UCSD-AML1 (cell line): Measurements from ENCODE around the gene PARVB.

Source experiments
- DNase-seq: peaks from one replicate; lab custom pipeline; 2025; ENCODE audit not compliant: unreplicated experiment; lab: John Stamatoyannopoulos, UW

The PARVB gene

DNA sequence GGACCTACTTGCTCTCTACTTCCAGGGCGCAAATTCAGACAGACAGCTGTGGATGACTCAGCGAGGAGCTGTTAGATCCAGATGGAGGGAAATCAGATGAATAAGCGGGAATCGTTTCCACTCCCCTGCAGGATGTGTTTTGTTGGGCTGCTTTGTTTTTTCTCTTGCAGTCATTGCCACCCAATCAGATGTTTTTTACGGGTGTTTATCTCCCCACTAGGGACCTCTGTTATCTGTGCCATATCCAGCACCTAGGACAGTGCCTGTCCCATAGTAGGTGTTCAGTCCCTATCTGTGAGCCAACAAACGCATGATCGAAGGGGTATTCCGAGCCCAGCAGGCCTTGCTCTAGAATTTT, 105.5 kb downstream of the PARVB start:
- DNase-seq, result no peak

DNA sequence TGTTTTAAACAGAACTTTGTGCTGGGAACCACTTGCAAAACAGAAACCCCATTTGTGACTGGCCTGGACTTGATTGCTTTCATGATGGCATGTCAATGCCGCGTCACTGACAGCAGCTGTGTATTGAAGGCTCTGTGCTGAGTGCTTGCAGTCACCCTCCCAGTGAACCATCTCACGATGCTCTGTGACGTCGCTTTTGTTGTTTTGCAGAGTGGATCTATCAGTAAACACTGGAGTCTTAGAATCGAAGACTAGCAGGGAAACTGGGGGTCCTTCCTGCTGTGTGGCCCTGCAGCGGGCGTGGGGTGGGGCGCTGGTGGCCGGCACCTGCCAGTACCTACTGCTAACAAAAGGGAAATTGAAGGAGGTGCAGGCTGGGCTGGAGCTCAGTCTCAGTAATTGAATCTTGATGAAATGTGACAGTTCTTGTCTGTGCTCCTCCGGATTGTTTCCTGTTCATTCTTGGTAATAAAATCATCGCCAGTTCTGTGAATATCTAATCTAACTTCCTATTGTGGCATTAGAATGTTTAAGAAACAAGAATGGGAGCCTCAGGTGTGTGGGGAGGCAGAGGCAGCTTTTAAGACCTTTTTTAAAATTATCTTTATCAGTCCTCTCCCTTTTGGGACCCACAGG, 106.1 kb downstream of the PARVB start:
- DNase-seq, result no peak

DNA sequence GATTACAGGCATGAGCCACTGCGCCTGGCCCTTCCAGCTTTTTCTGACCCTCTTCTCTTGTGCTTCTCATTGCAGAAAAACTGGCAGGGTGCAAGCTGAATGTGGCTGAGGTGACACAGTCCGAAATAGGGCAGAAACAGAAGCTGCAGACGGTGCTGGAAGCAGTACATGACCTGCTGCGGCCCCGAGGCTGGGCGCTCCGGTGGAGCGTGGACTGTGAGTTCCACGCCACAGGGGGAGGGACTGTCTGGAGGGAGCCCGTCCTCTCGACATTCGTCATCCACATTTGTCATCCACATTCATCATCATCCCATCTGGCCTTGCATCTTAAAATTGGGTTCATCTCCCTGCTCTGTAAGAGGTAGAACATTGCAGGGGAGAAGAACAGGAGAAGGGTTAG, 107.3 kb downstream of the PARVB start:
- DNase-seq, result no peak

DNA sequence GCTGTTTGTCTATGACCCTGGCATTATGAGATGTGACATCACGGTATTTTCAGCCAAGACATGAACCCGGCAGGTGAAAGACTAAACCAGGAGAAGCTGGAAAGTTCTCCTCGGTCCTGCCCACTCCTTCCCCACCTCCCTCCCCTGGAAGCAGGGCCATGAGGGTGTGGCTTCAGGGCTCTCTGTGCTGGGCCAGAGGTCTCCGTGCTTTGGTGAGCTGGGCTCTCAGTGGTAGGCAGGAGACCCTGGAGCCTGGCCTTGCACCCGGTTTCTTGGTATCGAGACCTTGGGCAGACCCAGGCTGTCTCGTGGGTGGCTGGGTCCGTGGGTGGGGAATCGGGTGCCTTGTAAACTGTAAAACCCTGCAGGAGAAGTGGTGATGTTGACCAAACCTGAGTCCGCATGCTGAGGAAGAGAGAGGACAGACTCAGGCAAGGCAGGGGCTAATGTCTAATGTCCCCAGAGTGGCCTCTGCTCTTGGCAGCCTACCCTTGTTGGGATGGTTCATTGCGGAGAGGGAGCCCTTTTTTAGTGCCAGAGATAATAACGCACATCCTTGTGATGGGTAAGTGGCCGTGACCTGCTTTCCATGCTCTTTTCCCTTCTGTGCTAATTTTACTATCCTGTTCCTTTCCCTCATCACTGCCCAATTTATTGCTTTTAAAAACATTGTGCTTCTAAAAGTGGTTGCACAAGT, 108.0 kb downstream of the PARVB start:
- no peak for DNase-seq

DNA sequence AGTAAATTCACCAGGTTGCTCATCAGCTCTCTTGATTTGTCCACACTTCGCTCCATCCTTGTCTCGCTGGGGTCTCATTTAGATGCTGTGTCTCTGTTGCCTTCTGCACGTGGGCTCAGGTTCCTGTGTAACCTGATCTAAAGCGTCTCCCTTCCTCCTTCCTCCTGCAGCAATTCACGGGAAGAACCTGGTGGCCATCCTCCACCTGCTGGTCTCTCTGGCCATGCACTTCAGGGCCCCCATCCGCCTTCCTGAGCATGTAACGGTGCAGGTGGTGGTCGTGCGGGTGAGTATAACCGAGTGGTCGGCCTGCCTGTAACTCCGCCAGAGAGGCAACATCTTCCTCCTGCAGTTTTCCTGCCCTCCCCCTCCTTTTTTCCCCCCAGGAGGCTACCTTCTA, 108.6 kb downstream of the PARVB start:
- DNase-seq, result no peak

DNA sequence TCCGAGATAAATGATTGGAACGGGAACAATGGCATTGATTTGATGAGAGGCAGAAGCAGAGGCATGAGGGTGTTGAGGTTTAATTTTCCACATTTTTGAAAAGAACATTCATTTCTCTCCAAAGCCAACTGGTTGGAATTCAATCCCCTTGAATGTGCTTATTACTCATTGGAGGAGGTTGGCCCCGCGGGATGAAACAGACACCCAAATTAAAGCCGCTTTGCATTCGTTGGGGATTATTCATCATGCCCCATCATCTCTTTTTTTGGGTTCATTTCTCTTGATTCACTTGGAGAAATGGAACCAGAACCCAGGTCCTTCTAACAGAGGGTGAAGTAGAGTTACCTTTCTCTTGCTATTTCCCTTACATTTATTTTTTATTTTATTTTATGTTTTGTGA, 109.1 kb downstream of the PARVB start:
- no peak for DNase-seq

DNA sequence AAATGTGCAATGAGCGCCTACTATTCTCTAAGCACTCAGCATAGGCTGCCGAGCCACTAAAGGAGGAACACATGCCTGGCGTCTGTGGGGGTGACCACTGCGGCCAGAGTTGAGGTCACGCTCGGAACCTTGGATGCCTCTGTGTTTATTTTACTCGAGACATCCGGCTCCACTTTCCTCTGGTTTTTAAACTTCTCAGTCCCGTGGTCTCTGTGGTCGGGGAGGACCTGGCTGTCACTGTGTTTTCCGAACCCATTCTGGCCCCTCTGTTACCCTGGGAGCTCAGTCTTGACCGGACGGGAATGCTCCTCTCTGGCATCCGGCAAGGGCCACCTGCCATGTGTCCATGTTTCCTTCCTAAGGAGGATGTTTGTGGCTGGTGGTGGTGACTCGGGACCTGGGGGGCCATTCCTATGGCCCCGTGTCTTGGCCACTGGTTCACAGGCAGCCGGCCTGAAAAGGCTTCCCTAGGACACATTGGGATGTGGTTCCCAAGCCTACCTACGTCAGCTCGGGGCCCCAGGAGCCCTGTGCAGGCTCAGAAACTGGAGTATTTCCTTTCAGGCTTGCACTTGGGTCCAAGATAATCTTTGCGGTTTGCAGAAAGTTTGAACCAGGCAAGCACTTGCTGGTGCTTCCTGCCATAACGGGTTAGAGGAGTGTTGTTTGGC, 109.9 kb downstream of the PARVB start:
- DNase-seq, result peak; percentile 95

DNA sequence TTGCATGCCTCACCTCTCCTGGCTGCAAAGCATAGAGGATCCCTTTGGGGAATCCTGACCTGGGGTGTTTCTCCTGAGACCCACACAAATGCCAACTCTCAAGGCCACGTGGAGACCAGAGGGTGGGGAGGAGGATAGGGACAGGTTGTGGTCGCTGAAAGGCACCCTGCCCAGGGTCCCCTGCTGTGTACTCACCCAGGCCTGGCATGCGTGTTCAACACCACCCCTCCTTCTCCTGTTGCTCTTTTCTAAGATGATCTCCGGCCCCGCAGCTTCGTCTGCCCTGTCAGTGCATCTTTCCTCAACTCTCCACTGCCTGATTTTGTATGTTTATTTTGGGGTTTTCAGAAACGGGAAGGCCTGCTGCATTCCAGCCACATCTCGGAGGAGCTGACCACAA, 112.0 kb downstream of the PARVB start:
- DNase-seq, result no peak

DNA sequence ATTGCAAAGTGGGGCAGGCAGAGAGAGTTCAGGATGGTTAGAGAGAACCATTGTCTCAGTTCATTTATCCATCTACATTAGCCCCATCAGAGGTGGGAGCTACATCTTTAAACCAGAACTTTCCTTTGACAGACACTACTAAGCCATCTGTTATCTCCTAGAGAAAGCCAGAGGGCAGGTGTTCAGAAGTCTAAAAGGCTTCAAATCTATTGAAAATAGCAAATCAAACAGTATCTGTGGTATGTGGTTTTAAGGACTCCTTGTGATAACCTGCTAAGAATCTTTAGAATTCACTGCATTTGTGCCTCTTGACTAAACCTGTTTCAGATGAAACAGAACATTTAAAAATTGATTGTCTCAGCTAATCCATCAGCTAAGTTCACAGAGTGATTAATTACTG, 112.7 kb downstream of the PARVB start:
- no peak for DNase-seq

DNA sequence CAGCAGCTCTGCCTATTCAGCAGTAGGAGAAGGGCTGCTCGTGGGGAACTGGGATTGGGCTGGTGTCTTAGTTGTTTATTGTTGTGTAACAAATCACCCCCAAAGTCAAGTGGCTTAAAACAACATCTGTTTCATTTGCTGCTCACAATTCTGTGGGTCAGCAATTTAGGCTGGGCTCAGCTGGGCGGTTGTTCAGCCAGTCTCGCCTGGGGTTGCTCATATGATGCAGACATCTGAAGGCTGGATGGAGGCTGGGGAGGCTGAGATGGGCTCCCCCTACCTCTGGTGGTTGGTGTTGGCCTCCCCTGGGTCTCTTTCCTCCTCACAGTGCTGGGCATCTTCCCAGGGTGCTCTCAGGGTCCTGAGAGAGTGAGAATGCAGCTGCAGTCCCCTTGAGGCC, 113.3 kb downstream of the PARVB start:
- DNase-seq, result no peak

DNA sequence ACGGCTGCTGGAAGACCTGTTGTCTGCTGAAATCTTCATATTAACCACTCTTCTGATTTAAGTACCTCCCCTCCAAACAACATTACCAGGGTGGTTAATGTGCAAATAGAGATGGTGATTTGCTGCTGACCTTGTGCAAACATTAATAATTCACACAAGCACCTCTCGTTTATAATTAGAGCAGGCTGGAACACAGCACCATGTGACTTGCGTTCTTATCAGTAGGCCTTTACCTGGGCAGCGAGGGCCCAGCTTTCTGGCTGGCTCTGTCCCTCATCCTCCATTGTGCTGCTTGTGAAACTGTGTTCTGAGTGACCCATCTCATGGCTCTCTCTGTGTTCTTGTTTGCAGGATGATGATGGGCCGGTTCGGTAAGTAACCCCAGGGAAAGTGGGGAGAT, 115.7 kb downstream of the PARVB start:
- no peak for DNase-seq

DNA sequence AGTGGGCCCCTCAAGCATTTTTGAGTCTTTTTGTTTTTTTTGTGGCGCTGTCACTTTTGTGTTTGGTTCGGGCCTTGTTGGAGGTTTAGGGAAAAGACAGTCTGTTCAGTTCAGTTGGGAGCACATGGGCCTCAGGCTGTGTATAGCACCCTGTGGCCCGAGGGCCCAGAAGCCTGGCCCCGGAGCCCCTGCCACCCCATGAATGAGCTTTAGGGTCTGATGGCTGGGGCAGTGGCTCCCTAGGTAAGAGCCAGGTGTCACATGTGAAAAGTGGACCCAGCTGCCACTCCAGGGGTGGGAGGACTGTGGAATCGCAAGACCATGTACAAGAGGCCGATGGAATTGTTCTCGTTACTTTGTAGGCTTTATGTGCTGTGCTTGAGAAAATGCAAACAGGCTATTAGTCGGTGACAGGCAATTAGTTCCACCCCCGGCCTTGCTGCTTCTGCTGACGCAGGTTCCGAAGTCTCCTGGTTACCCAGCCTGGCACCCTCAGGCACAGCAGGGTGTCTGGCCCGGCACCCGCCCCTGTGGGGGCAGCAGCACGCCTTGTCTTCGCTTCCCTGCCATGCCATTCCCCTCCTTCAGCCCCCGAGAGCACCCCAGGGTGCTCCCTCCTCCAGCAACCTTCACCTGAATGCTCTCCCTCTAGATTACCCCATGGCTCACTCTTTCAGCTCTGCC, 118.5 kb downstream of the PARVB start:
- DNase-seq, result no peak

DNA sequence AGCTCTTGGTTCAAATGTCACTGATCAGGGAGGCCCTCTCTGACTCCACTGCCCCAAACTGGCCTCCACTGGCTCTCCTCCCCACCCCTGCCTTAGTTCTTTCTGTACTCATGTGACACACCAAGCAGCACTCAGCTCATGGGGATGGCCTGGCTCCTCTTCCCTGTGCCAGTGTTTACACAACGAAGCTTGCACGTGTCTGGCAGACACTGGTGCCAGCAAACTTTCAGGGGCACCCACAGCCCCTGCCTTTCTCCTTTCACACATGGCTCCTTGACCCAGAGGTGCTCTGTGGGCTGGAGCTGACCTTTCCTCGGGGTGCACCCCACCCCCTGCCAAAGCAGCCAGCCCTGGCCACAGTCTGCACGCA, 119.0 kb downstream of the PARVB start:
- no peak for DNase-seq

DNA sequence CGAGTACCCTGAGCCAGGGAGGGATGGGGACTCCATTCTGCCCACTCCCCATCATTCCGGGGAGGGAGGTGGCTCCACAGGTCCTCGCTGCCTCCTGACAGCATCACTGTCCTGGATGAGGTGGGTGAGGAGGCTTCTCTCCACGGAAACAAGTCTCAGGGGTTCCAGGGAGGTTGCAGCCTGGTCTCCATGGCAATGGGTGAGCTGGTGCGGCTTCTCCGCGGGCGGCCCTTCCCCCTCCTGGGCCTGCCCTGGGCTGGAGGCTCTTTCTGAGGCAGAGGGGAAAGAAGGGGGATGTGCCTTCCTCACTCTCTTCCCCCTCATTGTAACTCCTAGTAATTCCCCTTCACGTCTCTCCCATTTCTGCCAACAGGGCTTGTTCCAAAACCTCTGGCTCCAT, 119.5 kb downstream of the PARVB start:
- no peak for DNase-seq

DNA sequence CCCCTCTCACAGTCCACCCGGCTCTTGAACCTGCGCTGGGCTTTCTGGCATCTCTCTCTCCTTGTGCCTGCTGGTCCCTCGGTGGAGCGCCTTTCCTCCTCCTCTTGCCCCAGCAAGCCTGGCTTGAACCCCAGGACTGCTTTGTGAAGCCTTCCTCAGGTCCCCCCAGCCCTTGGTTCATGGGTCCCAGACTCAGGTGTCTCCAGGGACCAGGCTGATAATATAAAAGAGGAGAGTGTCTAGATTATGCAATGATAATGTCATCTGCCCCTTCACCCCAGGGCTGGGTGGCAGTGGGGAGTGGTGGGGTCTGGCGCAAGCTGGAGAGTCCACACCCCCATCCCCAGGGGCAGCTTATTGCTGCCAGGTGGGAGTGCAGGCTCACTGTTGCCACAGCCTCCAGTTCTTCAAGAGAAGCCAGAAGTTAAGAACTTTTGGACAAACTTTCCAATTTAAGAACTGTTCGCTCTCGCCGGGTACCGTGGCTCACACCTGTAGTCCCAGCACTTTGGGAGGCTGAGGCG, 120.0 kb downstream of the PARVB start:
- no peak for DNase-seq

DNA sequence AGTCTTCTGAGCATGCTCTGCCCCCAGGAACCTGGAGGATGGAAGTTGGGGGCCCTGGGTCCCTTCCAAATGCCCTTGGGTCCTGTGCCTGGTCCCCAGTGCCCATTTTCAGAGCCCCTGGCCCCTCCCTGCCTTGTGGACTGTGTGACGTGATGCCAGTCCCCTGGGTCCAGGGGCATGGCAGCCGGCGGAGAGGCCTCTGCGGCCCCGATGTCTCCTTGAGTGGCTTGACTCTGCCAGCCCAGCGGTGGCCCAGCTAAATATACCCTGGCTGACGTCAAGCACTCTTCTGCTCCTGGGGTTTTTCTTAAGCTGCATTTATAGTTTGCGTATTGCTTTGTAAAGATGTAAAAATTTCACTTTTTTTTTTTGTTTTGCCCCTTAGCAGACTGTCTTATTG, 121.4 kb downstream of the PARVB start:
- no peak for DNase-seq

DNA sequence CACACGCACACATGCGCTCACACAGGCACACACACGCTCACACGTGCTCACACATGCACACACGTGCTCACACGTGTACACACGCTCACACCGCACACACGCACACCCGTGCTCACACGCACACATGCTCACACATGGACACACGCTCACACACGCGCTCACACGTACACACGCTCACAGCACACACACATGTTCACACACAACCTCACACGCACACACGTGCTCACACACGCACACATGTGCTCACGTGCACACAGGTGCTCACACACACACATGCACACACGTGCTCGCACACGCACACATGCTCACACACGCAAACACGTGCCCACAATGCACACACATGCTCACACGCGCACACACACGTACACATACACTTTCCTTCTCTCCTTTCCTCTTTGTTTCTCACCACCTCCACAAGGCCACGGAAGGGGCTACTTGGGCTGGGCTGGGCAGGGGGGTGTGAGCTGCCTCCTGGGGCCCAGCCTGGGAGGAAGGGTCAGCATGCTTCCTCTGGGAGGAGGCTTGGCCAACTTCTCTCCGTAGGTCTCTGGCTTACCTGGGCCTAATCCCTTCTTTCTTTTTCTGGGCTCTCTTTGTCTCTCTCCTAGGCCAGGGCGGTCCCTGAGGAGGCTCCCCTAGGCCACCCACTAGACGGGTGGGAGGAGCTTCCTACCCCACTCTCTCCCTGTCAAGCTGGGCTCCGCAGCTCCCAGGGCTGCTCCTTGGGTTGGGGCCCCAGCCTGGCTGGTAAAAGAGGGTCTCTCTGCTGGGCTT, 122.2 kb downstream of the PARVB start:
- DNase-seq, result no peak

DNA sequence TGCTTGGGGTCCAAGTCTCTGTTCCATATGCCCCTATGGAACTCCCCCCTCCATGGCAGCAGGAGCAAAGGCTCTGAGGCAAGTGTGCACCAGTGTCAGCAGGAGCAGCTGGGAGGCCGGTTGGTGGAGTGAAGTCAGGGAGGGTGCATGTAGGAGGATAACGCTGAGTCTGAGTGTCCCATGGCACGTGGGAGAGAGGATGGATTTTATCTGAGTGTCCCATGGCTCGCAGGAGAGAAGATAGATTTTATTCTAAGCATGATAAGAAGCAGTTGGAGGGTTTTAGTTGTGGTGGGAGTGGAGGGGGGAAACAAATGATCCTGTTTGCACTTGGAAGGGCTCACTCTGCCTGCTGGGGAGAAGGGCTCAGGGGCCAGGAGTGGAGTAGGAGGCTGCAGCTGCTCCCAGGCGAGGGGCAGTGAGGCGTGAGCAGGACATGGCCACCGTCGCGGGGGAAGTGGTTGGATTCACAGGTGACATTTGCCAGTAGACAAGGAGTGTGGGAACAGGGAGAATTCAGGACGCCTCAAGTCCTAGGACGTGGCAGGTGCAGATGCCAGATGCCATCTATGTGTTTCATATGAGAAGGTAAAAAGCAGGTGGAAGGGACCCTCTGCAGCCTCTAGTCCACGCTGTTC, 123.0 kb downstream of the PARVB start:
- DNase-seq, result no peak

DNA sequence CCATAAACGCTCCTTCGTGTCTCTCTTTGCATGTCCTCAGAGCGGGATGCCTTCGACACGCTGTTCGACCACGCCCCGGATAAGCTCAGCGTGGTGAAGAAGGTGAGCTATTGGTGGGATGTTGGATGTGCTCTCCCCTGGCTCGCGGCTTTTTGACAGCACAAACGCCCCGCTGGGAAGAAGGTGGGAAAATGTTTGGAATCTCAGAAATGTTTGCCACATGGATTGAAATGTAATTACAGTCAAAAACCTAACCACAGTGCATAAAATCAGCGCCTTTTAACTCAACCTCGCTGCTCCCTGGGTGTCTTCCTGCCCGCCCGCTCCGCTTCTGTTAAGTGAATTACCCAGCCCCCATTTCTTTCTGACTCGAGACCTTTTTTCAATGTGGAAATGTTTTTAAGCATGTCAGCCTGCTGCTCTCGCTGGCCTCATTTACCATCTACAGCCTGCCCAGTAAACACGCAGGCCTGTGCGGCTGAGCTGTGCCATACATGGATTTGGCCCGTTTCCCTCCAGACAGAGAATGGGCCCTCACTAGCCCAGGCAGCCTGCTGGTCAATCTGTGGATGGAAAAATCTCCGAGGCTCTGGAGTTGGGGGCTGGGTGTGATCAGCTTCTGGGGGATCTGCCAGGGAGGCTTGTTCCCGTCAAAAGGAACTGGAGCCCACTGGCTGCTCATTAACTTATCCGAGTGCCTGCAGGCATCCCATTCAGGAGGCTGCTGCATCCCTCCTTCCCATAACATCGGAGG, 123.9 kb downstream of the PARVB start:
- no peak for DNase-seq

DNA sequence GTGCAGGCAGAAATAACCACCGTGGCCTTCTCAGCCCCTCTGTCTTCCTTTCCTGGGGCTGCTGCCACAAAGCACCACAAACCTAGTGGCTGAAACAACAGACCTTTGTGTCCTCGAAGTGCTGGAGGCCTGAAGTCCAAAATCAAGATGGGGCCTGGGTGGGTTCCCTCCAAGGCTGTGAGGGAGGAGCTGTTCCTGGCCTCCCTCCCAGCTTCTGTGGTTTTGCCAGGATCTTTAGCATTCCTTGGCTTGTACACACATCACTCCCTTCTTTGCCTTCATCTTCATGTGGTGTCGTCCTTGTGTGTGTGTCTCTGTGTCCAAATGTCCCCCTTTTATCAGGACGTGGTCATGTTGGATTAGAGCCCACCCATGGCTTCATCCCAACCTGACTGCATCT, 127.6 kb downstream of the PARVB start:
- DNase-seq, result no peak
